NOMO-1 treated with dmso at 0.1 percent for 144 hours (cell line): ENCODE measurements around the gene SH3BP5.

Source experiments
- DNase-seq: peaks from one replicate; lab custom pipeline; 2025; ENCODE audit not compliant: unreplicated experiment; lab: John Stamatoyannopoulos, UW

The SH3BP5 gene

DNA sequence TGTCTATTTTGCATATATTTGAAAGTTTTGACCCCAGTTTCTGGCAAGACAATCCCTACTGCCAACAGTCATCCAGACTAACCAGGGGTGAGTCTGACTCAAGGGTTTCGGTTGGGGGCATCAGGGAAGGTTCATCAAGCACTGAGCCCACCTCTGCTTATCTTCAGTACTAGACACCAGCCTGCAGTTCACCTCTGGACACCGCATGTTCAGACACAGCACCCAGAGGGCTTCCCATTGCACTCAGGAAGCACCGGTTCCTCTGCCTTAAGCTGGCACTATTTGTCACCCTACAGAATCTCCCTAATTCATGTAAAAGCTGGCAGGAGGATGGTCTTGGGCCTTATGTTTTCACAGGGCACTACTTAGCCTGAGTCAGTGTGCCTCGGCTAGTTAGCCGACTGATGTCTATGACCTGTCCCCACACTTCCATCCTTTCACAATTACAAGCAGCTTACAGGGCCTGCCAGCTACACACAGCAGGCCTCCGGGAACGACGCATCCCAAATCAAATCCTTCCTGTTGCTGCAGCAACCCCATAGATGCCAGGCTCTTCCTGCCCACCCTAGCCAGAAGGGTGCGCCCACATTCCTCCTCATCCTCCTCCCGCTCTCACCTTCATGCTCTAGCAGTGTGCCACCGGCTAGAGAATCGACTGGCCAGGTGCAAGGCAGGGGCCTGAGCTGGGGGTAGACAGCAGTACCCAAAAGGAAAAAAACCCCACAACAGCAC, 52.5 kb downstream of the SH3BP5 start:
- DNase-seq, result no peak

DNA sequence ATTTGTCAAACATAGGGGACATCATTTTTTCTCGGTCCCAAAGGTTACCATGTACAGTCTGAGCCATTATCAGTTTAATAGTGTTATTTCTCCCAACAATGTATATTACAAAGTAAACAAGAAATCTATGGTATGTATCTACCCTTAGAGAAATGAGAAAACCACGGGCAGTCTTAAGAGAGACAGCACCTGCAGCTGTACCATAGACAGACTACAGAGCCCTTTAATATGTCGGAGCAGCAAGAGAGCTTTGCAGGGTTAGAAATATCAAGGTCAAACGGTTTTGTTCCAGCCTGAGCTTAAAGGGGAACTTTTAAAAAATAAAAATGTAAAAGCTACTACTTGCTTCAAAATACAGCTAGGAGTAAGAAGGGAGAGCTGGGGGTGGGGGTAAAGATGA, 53.2 kb downstream of the SH3BP5 start:
- DNase-seq, result no peak

GRCh38 chr3:15277861-15278500, 54.4 kb downstream of the SH3BP5 start:
- no peak for DNase-seq

DNA sequence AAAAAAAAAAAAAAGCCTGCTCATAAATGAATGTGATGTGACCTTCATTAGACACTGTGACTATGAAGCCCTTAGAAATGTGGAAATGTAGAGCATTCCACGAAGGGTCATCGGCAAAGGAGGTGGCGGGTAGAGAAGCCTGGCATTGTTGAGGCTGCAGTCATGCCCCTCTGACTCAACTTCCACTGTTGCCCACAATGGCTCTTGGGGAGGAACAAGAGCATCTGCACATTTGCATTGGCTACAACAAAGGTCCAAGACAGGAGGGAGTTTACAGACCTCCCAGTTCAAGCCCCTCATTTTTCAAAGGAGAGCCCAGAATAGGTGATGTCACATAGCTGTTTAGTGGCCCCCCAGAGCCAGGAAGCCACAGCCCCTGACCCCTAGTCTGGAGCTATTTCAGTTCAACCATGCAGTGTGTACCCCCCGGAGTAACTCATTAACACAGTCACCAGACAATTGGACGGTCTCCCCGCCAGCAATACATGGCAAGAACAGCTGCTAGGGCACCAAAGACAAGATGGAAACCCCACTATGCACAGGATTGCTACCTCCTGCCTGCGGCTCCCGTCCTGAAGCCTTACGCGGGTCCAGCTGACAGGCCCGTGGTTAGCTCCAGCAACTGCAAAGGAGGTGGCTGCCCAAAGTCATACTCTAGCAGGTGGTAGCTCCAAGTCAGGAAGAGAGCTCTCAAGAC, 56.2 kb downstream of the SH3BP5 start:
- DNase-seq, result no peak

GRCh38 chr3:15273227-15273626, 59.2 kb downstream of the SH3BP5 start:
- no peak for DNase-seq

DNA sequence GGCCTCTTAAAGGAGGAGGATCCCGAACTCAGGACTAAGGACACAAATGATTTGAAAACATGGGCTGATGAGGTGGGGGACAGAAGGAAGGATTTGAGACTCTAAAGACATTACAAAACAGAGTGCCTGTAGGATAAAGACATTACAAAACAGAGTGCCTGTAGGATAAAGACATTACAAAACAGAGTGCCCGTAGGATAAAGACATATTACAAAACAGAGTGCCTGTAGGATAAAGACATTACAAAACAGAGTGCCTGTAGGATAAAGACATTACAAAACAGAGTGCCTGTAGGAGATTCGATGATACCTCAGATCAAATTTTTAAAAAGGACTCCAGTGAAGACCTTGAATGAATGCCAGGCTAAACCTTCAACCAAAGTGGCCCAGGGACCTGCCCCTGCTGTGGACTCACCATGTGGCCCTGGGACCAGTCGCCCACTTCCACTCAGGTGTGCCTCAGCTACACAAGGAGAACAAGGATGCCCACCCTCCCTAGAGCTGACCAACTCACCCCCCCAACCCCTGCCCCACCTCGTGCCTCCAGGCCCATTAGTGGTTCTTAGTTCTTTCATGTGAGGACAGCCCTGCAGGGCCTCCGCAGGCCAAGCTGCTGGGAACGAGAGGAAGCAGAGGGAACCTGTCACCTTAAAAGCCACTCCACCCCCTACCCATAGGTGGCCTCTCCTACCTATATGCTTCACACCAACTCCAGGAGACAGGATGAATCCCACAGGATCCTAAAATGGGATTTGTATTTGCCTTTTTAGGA, 59.8 kb downstream of the SH3BP5 start:
- DNase-seq, result no peak

- peak; percentile 87 for DNase-seq
These were observed 60.5 kb downstream of the SH3BP5 start for GRCh38 chr3:15271785-15272381.

DNA sequence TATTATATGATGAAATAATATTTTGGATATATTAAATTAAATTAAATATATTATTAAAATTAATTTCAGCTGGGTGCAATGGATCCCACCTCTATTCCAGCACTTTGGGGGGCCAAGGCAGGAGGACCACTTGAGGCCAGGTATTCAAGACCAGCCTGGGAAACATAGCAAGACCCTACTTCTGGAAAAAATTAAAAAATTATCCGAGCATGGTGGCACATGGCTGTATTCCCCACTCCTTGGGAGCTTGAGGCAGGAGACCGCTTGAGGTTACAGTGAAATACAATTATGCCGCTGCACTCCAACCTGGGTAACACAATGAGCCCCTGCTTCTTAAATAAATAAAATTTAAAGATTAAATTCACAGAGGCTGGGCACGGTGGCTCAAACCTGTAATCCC, 61.4 kb downstream of the SH3BP5 start:
- no peak for DNase-seq

DNA sequence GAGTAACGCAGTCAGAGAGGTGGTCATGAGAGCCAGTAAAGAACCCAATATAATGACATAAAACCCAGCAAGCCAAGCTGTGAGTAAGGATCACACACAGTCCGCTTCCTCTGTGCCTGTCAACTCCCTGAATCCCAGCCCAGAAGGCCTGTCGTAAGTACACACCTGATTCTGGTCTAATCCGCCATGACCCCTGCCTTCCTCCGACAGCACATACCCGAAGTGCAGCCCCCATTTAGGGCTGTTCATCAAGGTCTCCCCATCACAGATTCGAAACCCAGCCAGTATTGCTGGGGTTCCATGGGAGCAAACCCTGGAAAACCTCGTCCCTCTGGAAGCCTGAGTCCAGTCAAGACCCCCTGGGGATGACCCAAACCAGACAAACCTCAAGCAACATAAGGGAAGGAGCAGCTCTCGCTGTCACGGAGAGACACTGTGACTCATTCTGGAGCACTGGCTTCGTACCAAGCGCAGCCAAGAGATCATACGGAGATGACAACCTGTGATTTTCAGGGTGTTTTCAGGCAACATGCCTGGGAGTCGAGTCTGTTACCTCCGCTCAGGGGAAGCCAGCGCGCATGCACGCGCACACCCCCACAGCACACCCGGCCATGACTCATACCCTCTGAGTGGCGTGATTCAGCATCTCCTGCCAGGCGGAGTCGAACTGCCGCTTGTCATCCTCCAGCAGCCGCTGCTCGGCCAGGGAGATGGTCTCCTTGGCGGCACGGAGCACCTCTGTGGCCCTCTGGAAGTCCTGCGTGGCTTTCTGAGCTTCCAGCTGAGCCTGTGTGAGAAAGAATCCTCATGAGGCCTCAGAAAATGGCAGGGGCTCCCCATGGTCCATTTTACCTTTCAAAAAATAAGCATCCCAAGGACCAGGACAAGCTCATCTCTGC, 63.0 kb downstream of the SH3BP5 start:
- peak; percentile 92 for DNase-seq

DNA sequence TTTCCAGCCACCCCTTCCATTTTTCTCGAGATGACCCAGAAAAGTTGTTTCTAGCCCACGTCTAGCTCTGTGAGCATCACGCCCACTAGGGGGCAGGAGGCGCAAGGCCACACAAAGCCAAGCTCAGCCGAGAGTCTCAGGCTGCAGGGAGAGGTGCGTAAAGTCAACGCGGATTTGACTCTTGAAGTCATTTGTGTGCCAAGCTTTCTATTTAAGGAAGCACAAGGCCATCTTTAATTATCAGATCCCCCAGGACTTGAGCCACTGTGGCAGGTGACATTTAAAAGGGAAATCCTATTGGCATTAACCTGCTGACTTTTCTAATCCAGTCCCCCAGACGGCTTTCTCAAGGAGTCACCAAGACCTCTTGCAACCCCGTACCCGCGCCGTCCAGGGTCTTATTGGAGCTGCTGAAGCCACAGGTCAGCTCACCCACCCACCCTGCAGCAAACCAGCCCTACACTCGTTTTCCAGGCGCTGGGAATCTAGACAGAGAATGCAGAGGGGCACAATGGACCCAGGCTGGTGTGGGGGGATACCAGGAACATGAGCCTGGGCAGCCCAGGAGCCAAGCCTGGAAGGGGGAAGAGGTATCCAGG, 64.3 kb downstream of the SH3BP5 start:
- peak; percentile 81 for DNase-seq

- no peak for DNase-seq
These were observed 64.9 kb downstream of the SH3BP5 start for GRCh38 chr3:15267502-15267901.

- no peak for DNase-seq
These were observed 65.6 kb downstream of the SH3BP5 start for GRCh38 chr3:15266510-15267376.

GRCh38 chr3:15265655-15266509, 66.5 kb downstream of the SH3BP5 start:
- no peak for DNase-seq

DNA sequence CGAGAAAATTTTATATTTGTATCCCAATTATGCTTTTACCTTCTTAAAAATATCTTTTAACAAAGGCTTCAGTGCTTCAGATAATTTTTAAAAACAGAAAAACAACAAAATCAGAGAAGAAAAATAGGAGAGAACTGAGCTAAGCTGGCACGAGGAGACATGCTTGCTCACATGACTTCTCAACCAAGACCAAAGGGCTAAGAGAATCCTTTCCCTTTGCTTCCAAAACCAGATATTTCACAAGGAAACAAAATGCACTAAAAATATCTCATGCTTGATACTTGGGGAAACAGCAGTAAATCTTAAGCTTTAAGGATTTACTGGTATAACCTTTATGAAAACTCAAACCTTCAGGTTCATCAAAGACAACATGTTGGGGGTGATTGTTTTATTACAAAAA, 67.9 kb downstream of the SH3BP5 start:
- no peak for DNase-seq

DNA sequence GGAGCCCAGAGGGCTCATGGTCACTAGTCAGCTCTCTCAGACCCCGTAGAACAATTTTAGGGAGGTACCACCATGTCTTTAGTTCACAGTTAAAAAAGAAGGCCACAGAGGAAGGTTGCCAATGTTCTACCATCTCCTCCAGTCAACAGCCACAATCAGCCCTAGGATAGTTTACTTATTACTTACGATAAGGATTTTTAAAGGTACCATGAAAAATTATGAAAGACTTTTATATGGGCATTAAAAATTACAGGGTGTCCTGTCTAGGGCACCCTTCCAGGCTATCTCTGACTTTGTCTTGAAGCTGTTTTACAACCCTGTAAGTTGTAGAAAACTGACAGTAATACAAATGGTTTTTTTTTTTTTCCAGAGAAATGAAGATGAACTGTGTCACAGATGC, 68.5 kb downstream of the SH3BP5 start:
- DNase-seq, result no peak

DNA sequence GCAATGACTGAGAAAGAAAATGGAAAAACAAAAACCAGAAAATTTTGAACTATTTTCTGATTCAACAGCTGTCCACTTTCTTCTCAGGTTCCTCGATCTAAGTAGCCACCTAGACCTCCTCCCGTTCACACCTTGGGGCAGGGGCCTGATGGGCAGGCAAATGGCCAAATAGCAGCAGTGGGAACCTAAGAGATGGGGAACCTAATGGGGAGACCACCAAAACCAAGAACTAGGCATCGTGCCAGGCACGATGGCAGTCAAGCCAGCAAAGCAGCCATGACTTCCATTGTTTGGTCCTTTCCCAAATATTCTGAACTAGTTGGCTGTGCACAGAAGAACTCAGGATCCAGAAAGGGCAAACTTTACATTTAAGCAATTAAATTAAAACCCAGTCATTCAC, 69.3 kb downstream of the SH3BP5 start:
- DNase-seq, result no peak

DNA sequence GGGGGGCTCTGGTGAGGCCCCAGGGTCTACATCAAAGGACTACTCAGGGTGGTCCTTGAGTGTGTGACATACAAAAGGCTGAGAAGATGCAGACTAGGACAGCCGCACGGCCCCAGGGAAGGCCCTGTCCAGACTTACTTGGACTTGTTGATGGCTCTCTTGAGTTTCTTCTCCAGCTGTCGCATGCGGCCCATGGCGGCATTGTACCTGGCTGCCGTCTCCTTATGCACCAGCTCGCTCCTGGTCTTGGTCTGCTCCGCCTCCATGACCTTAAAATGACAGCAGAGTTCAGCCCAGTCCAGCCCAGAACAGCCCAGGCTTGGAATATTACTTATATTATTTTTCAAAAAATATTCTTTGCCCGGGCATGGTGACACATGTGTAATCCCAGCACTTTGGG, 70.4 kb downstream of the SH3BP5 start:
- DNase-seq, result no peak

- DNase-seq, result no peak
These were observed 71.1 kb downstream of the SH3BP5 start for GRCh38 chr3:15261274-15261673.
